Keratinocyte (primary cell): ENCODE data around the gene PLA2G4D. TPM values are rescaled to one million over a fixed set of nuclear protein-coding genes. Genes with fewer than 3 reads are reported as not detected.

Experiments
- DNase-seq: peaks from one replicate; pipeline ENCODE4 v3.0.0-alpha.2; 2011; ENCODE audit warnings: low read depth, missing footprints, low spot score
- FAIRE-seq: peaks from 2 replicates; lab custom pipeline; 2011; peaks lifted over from hg19 to GRCh38; lab: Jason Lieb, UNC
- H2AFZ ChIP-seq: 2 replicates; pipeline ENCODE4 v1.6.0; 2012; ENCODE audit warnings: low read length, control low read depth, inconsistent platforms; ENCODE audit not compliant: control insufficient read depth
- H3K27ac ChIP-seq: 2 replicates; pipeline ENCODE4 v1.5.1; 2011; ENCODE audit warnings: low read length; ENCODE audit not compliant: control insufficient read depth, insufficient read depth
- H3K27me3 ChIP-seq: 3 replicates; pipeline ENCODE4 v1.6.0; 2011; ENCODE audit warnings: low read length; ENCODE audit not compliant: control insufficient read depth, insufficient read depth; ENCODE audit errors: extremely low read depth
- H3K36me3 ChIP-seq, 2 experiments: 2 replicates in 1 of 2; 3 replicates in 1 of 2; pipeline ENCODE4 v1.5.1; 2011; ENCODE audit warnings: low read length in 2 of 2, mild to moderate bottlenecking in 1 of 2; ENCODE audit not compliant: control insufficient read depth in 2 of 2, insufficient read depth in 2 of 2; ENCODE audit errors: extremely low read depth in 1 of 2
- H3K4me1 ChIP-seq: 3 replicates; pipeline ENCODE4 v1.5.1; 2011; ENCODE audit warnings: low read length; ENCODE audit not compliant: control insufficient read depth, insufficient read depth; ENCODE audit errors: extremely low read depth
- H3K4me2 ChIP-seq: 3 replicates; pipeline ENCODE4 v1.6.0; 2011; ENCODE audit warnings: low read depth, low read length; ENCODE audit not compliant: control insufficient read depth, insufficient read depth; ENCODE audit errors: extremely low read depth
- H3K4me3 ChIP-seq, 3 experiments: fragments of 200-600 bp in 1 of 3; sonication (generic) in 1 of 3; 2 replicates in 2 of 3; 3 replicates in 1 of 3; pipeline ENCODE4 v1.5.1; 2011 to 2016; ENCODE audit warnings: low read length in 3 of 3, mild to moderate bottlenecking in 3 of 3, control low read depth in 2 of 3, inconsistent platforms in 1 of 3, low read depth in 1 of 3, mixed read lengths in 1 of 3, mixed run types in 1 of 3, moderate library complexity in 1 of 3; ENCODE audit not compliant: control insufficient read depth in 2 of 3, insufficient read depth in 2 of 3; ENCODE audit errors: extremely low read depth in 1 of 3
- H3K79me2 ChIP-seq: 2 replicates; pipeline ENCODE4 v1.6.0; 2012; ENCODE audit warnings: low read length; ENCODE audit not compliant: control insufficient read depth, insufficient read depth
- H3K9ac ChIP-seq: 3 replicates; pipeline ENCODE4 v1.6.0; 2011; ENCODE audit warnings: low read length; ENCODE audit not compliant: control insufficient read depth, insufficient read depth; ENCODE audit errors: extremely low read depth
- H3K9me1 ChIP-seq: 3 replicates; pipeline ENCODE4 v1.6.0; 2011; ENCODE audit warnings: low read length; ENCODE audit not compliant: control insufficient read depth, insufficient read depth; ENCODE audit errors: extremely low read depth
- H3K9me3 ChIP-seq: 2 replicates; pipeline ENCODE4 v1.5.1; 2012; ENCODE audit warnings: low read depth, low read length; ENCODE audit not compliant: control insufficient read depth
- H4K20me1 ChIP-seq: 3 replicates; pipeline ENCODE4 v1.6.0; 2011; ENCODE audit warnings: low read length; ENCODE audit not compliant: control insufficient read depth, insufficient read depth; ENCODE audit errors: extremely low read depth
- EZH2 ChIP-seq: IDR thresholded peaks from one replicate; pipeline ENCODE4 v1.6.1; 2012; ENCODE audit warnings: inconsistent platforms, mild to moderate bottlenecking, low read length, moderate library complexity
- dilution Hi-C: fragments of 300-500 bp; cut with MboI; formaldehyde crosslinking; loops from one replicate; pipeline ENCODE4 v1.7.0; 2020; ENCODE audit warnings: low sequenced_read_pairs; ENCODE audit not compliant: extremely low pct_ligation_motif_present
- polyA plus RNA-seq, 5 experiments: library from polyadenylated mRNA; depleted of rRNA in 3 of 5; stranded (reverse) in 3 of 5; stranded (forward) in 1 of 5; unstranded in 1 of 5; fragments of >200 nt; gene quantifications; 1 replicate in 1 of 5; 2 replicates in 3 of 5; 3 replicates in 1 of 5; pipeline versions ENCODE4 v1.2.1 to v1.2.3, GENCODE V29; 2011 to 2012; ENCODE audit warnings: missing spikeins in 2 of 5, low read depth in 1 of 5, low replicate concordance in 1 of 5
- TF ChIP-seq, protein P1 (sequence below), 3 experiments: IDR thresholded peaks in 1 of 3; conservative IDR thresholded peaks in 1 of 3; optimal IDR thresholded peaks in 1 of 3; 2 replicates in 2 of 3; 3 replicates in 1 of 3; pipeline versions ENCODE3 to v1.5.1; 2011; ENCODE audit warnings: low read length in 3 of 3, mild to moderate bottlenecking in 3 of 3, moderate library complexity in 2 of 3, control low read depth in 1 of 3, inconsistent platforms in 1 of 3; ENCODE audit not compliant: insufficient read depth in 2 of 3; ENCODE audit errors: extremely low read depth in 1 of 3

Gene PLA2G4D
- polyA plus RNA-seq, 1 donor (not counting 4 experiments of a cell fraction or from before 2014, with no cell fraction given), result 0.69 TPM

DNA sequence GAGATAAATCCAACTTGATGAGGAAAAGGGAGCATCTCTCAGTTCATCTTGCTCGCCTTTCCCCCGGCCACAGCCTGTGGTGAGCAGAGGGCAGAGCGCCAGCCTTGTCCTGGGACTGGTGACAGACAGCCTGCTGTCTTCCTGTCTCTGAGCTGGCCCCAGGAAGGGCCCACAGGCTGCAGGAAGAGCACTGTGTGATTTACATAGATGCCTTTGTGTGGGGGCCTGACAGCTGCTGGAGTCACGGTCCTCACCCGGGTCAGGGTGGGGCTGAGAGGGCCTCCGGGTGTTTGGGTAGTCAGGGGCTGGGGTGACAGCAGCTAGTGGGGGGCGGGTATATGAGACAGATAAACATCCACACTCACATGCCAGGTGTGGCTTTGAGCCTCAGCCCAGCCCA lies 29.3 kb downstream of the PLA2G4D start:
- no peak for FAIRE-seq
- no peak for DNase-seq
- dilution Hi-C loops, result no loop called here

DNA sequence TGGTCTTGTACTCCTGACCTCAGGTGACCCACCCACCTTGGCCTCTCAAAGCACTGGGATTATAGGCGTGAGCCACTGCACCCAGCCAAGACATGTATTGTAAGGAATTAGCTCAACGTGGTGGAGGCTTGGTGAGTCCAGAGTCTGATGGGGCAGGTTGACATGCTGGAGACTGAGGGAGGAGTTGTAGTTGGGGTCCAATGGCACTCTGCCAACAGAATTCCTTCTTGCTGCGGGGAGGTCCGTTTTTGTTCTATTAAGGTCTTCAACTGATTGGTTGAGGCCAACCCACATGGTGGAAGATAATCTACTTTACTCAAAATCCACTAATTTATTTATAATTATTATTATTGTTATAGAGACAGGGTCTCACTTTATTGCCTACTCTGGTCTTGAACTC lies 30.1 kb downstream of the PLA2G4D start:
- dilution Hi-C loops, result no loop called here
- no peaks in the 10 kb centered on the region for H4K20me1 ChIP-seq
- no peak overlapping the region for H2AFZ ChIP-seq
- DNase-seq (no peak), FAIRE-seq (no peak)
- H3K79me2 ChIP-seq, result no peaks in the 10 kb centered on the region
- H3K36me3 ChIP-seq, result no peaks in the 10 kb centered on the region
- TF ChIP-seq, protein P1, sequence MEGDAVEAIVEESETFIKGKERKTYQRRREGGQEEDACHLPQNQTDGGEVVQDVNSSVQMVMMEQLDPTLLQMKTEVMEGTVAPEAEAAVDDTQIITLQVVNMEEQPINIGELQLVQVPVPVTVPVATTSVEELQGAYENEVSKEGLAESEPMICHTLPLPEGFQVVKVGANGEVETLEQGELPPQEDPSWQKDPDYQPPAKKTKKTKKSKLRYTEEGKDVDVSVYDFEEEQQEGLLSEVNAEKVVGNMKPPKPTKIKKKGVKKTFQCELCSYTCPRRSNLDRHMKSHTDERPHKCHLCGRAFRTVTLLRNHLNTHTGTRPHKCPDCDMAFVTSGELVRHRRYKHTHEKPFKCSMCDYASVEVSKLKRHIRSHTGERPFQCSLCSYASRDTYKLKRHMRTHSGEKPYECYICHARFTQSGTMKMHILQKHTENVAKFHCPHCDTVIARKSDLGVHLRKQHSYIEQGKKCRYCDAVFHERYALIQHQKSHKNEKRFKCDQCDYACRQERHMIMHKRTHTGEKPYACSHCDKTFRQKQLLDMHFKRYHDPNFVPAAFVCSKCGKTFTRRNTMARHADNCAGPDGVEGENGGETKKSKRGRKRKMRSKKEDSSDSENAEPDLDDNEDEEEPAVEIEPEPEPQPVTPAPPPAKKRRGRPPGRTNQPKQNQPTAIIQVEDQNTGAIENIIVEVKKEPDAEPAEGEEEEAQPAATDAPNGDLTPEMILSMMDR (optimal IDR thresholded peaks at IDR 0.05 in 1 of 3, IDR thresholded peaks at IDR 0.05 in 1 of 3, conservative IDR thresholded peaks at IDR 0.05 in 1 of 3; ENCODE audit: extremely low read depth in 1 of 3, insufficient read depth in 2 of 3, low read length in 3 of 3), result no peak
- H3K27ac ChIP-seq, result no peak overlapping the region
- no peaks in the 10 kb centered on the region for H3K27me3 ChIP-seq
- H3K4me1 ChIP-seq, result no peaks in the 10 kb centered on the region
- H3K9me1 ChIP-seq, result no peaks in the 10 kb centered on the region
- no peak overlapping the region for H3K4me2 ChIP-seq
- no peak overlapping the region for H3K4me3 ChIP-seq
- H3K9ac ChIP-seq, result no peak overlapping the region
- no peaks in the 10 kb centered on the region for H3K9me3 ChIP-seq

More for the DNA sequence above, 29.3 kb downstream of the PLA2G4D start:
- no peaks in the 10 kb centered on the region for H3K79me2 ChIP-seq
- H3K4me1 ChIP-seq, result no peaks in the 10 kb centered on the region
- no peak overlapping the region for H2AFZ ChIP-seq
- H3K9me1 ChIP-seq, result no peaks in the 10 kb centered on the region
- H3K27me3 ChIP-seq, result no peaks in the 10 kb centered on the region
- H3K4me3 ChIP-seq, result no peak overlapping the region
- no peak overlapping the region for H3K4me2 ChIP-seq
- H3K27ac ChIP-seq, result no peak overlapping the region
- TF ChIP-seq EZH2, result no peak
- TF ChIP-seq, protein P1 (optimal IDR thresholded peaks at IDR 0.05 in 1 of 3, IDR thresholded peaks at IDR 0.05 in 1 of 3, conservative IDR thresholded peaks at IDR 0.05 in 1 of 3; ENCODE audit: extremely low read depth in 1 of 3, insufficient read depth in 2 of 3, low read length in 3 of 3), result no peak
- H3K9me3 ChIP-seq, result no peaks in the 10 kb centered on the region
- H3K9ac ChIP-seq, result no peak overlapping the region
- no peaks in the 10 kb centered on the region for H3K36me3 ChIP-seq
- H4K20me1 ChIP-seq, result no peaks in the 10 kb centered on the region
